ENCODE measurements around the gene TMEM217. TPM values are rescaled to one million over a fixed set of nuclear protein-coding genes. Genes with fewer than 3 reads are reported as not detected.

TMEM217 gene
- total and polyA plus RNA-seq, 2 of the 4 experiments (the other 2 are of a cell fraction): 1.4 to 3.5 TPM

DNA sequence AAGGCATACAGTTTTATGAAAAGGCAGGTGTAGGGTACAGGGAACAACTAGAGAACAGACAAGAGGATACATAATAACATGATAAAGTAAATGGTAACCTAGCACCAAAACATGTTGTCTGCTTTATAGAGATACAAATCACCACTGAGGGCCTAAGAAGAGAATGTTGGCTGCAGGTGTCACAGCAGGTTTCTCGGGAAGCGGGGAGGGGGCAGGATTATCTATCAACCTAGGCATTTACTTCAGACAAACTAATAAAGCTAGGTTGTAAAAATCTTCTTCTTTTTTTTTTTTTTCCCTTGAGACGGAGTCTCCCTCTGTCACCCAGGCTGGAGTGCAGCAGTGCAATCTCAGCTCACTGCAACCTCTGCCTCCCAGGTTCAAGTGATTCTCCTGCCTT lies 65.3 kb downstream of the TMEM217 start:
- ATAC-seq (ENCODE audit: low read depth): no peak

More for the DNA sequence above, 65.3 kb downstream of the TMEM217 start:
- Histone ChIP-seq H3K23ac (ENCODE audit: low read depth, low read length) (no peak overlapping the region), H4K20me1 (ENCODE audit: insufficient read depth, low read length) (no peaks in the 10 kb centered on the region), H3K9me3 (ENCODE audit: control insufficient read depth, insufficient read depth, low read length) (no peaks in the 10 kb centered on the region), H3K36me3 (ENCODE audit: control insufficient read depth, insufficient read depth, low read length) (no peaks in the 10 kb centered on the region), H3K4me2 (ENCODE audit: low read depth, low read length) (no peak overlapping the region), H4K5ac (ENCODE audit: low read depth, low read length) (no peak overlapping the region), H2BK15ac (ENCODE audit: low read depth, low read length) (no peak overlapping the region), H2BK5ac (ENCODE audit: low read depth, low read length, poor library complexity, severe bottlenecking) (no peak overlapping the region), H3K27me3 (ENCODE audit: control insufficient read depth, insufficient read depth, low read length) (no peaks in the 10 kb centered on the region), H2AK5ac (ENCODE audit: low read depth, low read length) (no peak overlapping the region), H2BK120ac (ENCODE audit: low read depth, low read length) (no peak overlapping the region), H3K18ac (ENCODE audit: low read depth, low read length) (no peak overlapping the region), H4K8ac (ENCODE audit: low read depth in 2 of 2, low read length in 2 of 2) (no peak overlapping the region), H3K14ac (replicated peaks; ENCODE audit: low read depth, low read length) (no peak overlapping the region), H3K27ac (ENCODE audit: insufficient read depth, low read length) (no peak overlapping the region), H3K9ac (ENCODE audit: low read depth, low read length) (no peak overlapping the region), H3K9me1 (ENCODE audit: insufficient read depth, low read length) (no peaks in the 10 kb centered on the region), H2BK20ac (ENCODE audit: low read depth, low read length) (no peak overlapping the region), H3K4me3 (ENCODE audit: insufficient read depth, low read depth, low read length) (no peak overlapping the region), H3K4me1 (ENCODE audit: control insufficient read depth, insufficient read depth, low read length) (peaks cover 2% of the 10 kb centered on the region; the same call in 1 of the 2 replicates), H4K91ac (ENCODE audit: insufficient read depth, low read depth, low read length) (no peak overlapping the region), H3K4ac (ENCODE audit: low read depth, low read length) (no peak overlapping the region), H3K56ac (ENCODE audit: extremely low read depth, insufficient read depth, low read length) (no peak overlapping the region), H2AK9ac (replicated peaks; ENCODE audit: low read depth, low read length, poor library complexity) (no peak overlapping the region), H3K79me1 (ENCODE audit: low read depth in 1 of 2, low read length in 2 of 2) (no peaks in the 10 kb centered on the region), H2AFZ (replicated peaks; ENCODE audit: low read length, poor library complexity) (no peak overlapping the region)
- DNase-seq: no peak
- in situ Hi-C loops (cut with MboI; ENCODE audit: low sequenced_read_pairs) (no loop called here), intact Hi-C loops (cut with micrococcal nuclease) (no loop called here), dilution Hi-C loops (cut with HindIII; ENCODE audit: low sequenced_read_pairs, unreplicated experiment) (no loop called here)
- ChIA-PET CTCF (interaction anchor here (0.6 kb wide), 1 partner anchor 10 kb away, joined by 3 read pairs; no protein-coding TSS in a partner anchor), POLR2A (ENCODE audit: unreplicated experiment) (no interaction called here)
- no TSS peak for BruUV-seq (replicated peaks)
- TF ChIP-seq MAFK (IDR thresholded peaks at IDR 0.05; ENCODE audit: low read depth, low read length) (no peak), SMC3 (IDR thresholded peaks at IDR 0.05; ENCODE audit: low read depth, low read length) (no peak), RAD21 (IDR thresholded peaks at IDR 0.05; ENCODE audit: low read length) (no peak), CEBPB (IDR thresholded peaks at IDR 0.05; ENCODE audit: low read depth, low read length) (no peak), NFE2L2 (IDR thresholded peaks at IDR 0.05; ENCODE audit: low read depth, low read length) (no peak), MXI1 (IDR thresholded peaks at IDR 0.05; ENCODE audit: borderline replicate concordance, low read depth, low read length) (no peak), POLR2A (IDR thresholded peaks at IDR 0.05; ENCODE audit: low read depth, low read length) (no peak)
- TF ChIP-seq, protein P1, sequence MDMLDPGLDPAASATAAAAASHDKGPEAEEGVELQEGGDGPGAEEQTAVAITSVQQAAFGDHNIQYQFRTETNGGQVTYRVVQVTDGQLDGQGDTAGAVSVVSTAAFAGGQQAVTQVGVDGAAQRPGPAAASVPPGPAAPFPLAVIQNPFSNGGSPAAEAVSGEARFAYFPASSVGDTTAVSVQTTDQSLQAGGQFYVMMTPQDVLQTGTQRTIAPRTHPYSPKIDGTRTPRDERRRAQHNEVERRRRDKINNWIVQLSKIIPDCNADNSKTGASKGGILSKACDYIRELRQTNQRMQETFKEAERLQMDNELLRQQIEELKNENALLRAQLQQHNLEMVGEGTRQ (IDR thresholded peaks at IDR 0.05; ENCODE audit: low read depth, low read length): no peak
- TF ChIP-seq, protein P2, sequence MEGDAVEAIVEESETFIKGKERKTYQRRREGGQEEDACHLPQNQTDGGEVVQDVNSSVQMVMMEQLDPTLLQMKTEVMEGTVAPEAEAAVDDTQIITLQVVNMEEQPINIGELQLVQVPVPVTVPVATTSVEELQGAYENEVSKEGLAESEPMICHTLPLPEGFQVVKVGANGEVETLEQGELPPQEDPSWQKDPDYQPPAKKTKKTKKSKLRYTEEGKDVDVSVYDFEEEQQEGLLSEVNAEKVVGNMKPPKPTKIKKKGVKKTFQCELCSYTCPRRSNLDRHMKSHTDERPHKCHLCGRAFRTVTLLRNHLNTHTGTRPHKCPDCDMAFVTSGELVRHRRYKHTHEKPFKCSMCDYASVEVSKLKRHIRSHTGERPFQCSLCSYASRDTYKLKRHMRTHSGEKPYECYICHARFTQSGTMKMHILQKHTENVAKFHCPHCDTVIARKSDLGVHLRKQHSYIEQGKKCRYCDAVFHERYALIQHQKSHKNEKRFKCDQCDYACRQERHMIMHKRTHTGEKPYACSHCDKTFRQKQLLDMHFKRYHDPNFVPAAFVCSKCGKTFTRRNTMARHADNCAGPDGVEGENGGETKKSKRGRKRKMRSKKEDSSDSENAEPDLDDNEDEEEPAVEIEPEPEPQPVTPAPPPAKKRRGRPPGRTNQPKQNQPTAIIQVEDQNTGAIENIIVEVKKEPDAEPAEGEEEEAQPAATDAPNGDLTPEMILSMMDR (conservative IDR thresholded peaks at IDR 0.05; ENCODE audit: low read depth, low read length): no peak
- no CpG with 5 or more reads among the region's 3 CpGs for WGBS, 2 experiments (ENCODE audit: extremely low coverage in 2 of 2, insufficient read length in 1 of 2)

Measured in IMR-90 (cell line).